CD4-positive, alpha-beta T cell treated with Interleukin-6 at 100 ng/mL for 8 hours (primary cell): ENCODE results near the gene UMODL1.

ENCODE experiments used
- DNase-seq: peaks from one replicate; pipeline ENCODE4 v3.0.0-alpha.2; 2020; ENCODE audit warnings: mixed read lengths, low spot score

The UMODL1 gene

GRCh38 chr21:42080788-42081083, 9.6 kb downstream of the UMODL1 start:
- no peak for DNase-seq

GRCh38 chr21:42081138-42081537, 10.0 kb downstream of the UMODL1 start:
- DNase-seq, result no peak

GRCh38 chr21:42081931-42082381, 10.8 kb downstream of the UMODL1 start:
- no peak for DNase-seq

- no peak for DNase-seq
Observed at GRCh38 chr21:42082501-42083360, 11.6 kb downstream of the UMODL1 start.

GRCh38 chr21:42083361-42083690, 12.2 kb downstream of the UMODL1 start:
- no peak for DNase-seq

GRCh38 chr21:42084079-42084478, 13.0 kb downstream of the UMODL1 start:
- DNase-seq, result no peak

GRCh38 chr21:42085246-42086077, 14.3 kb downstream of the UMODL1 start:
- no peak for DNase-seq

GRCh38 chr21:42086969-42087368, 15.9 kb downstream of the UMODL1 start:
- no peak for DNase-seq

GRCh38 chr21:42088148-42088547, 17.0 kb downstream of the UMODL1 start:
- no peak for DNase-seq

GRCh38 chr21:42088658-42089057, 17.5 kb downstream of the UMODL1 start:
- DNase-seq, result no peak

- no peak for DNase-seq
Observed at GRCh38 chr21:42089093-42089631, 18.0 kb downstream of the UMODL1 start.

GRCh38 chr21:42089665-42090310, 18.7 kb downstream of the UMODL1 start:
- DNase-seq, result no peak

- no peak for DNase-seq
Observed at GRCh38 chr21:42091899-42092508, 20.9 kb downstream of the UMODL1 start.

- DNase-seq, result no peak
Observed at GRCh38 chr21:42092771-42093170, 21.7 kb downstream of the UMODL1 start.

- no peak for DNase-seq
Observed at GRCh38 chr21:42093186-42093585, 22.1 kb downstream of the UMODL1 start.

GRCh38 chr21:42093991-42094421, 22.9 kb downstream of the UMODL1 start:
- DNase-seq, result no peak

- DNase-seq, result no peak
Observed at GRCh38 chr21:42094811-42095210, 23.7 kb downstream of the UMODL1 start.

GRCh38 chr21:42095581-42095980, 24.5 kb downstream of the UMODL1 start:
- no peak for DNase-seq

GRCh38 chr21:42096566-42096965, 25.4 kb downstream of the UMODL1 start:
- no peak for DNase-seq

- no peak for DNase-seq
Observed at GRCh38 chr21:42097274-42097673, 26.2 kb downstream of the UMODL1 start.

- no peak for DNase-seq
Observed at GRCh38 chr21:42097860-42098454, 26.8 kb downstream of the UMODL1 start.
